Keratinocyte (primary cell): Measurements from ENCODE around the gene FAM13A. TPM values are rescaled to one million over a fixed set of nuclear protein-coding genes. Genes with fewer than 3 reads are reported as not detected.

Experiments used
- DNase-seq: peaks from one replicate; pipeline ENCODE4 v3.0.0-alpha.2; 2011; ENCODE audit warnings: low read depth, missing footprints, low spot score
- FAIRE-seq: peaks from 2 replicates; lab custom pipeline; 2011; peaks lifted over from hg19 to GRCh38; lab: Jason Lieb, UNC
- H2AFZ ChIP-seq: 2 replicates; pipeline ENCODE4 v1.6.0; 2012; ENCODE audit warnings: low read length, control low read depth, inconsistent platforms; ENCODE audit not compliant: control insufficient read depth
- H3K27ac ChIP-seq: 2 replicates; pipeline ENCODE4 v1.5.1; 2011; ENCODE audit warnings: low read length; ENCODE audit not compliant: control insufficient read depth, insufficient read depth
- H3K27me3 ChIP-seq: 3 replicates; pipeline ENCODE4 v1.6.0; 2011; ENCODE audit warnings: low read length; ENCODE audit not compliant: control insufficient read depth, insufficient read depth; ENCODE audit errors: extremely low read depth
- H3K36me3 ChIP-seq, 2 experiments: 2 replicates in 1 of 2; 3 replicates in 1 of 2; pipeline ENCODE4 v1.5.1; 2011; ENCODE audit warnings: low read length in 2 of 2, mild to moderate bottlenecking in 1 of 2; ENCODE audit not compliant: control insufficient read depth in 2 of 2, insufficient read depth in 2 of 2; ENCODE audit errors: extremely low read depth in 1 of 2
- H3K4me1 ChIP-seq: 3 replicates; pipeline ENCODE4 v1.5.1; 2011; ENCODE audit warnings: low read length; ENCODE audit not compliant: control insufficient read depth, insufficient read depth; ENCODE audit errors: extremely low read depth
- H3K4me2 ChIP-seq: 3 replicates; pipeline ENCODE4 v1.6.0; 2011; ENCODE audit warnings: low read depth, low read length; ENCODE audit not compliant: control insufficient read depth, insufficient read depth; ENCODE audit errors: extremely low read depth
- H3K4me3 ChIP-seq, 3 experiments: fragments of 200-600 bp in 1 of 3; sonication (generic) in 1 of 3; 2 replicates in 2 of 3; 3 replicates in 1 of 3; pipeline ENCODE4 v1.5.1; 2011 to 2016; ENCODE audit warnings: low read length in 3 of 3, mild to moderate bottlenecking in 3 of 3, control low read depth in 2 of 3, inconsistent platforms in 1 of 3, low read depth in 1 of 3, mixed read lengths in 1 of 3, mixed run types in 1 of 3, moderate library complexity in 1 of 3; ENCODE audit not compliant: control insufficient read depth in 2 of 3, insufficient read depth in 2 of 3; ENCODE audit errors: extremely low read depth in 1 of 3
- H3K79me2 ChIP-seq: 2 replicates; pipeline ENCODE4 v1.6.0; 2012; ENCODE audit warnings: low read length; ENCODE audit not compliant: control insufficient read depth, insufficient read depth
- H3K9ac ChIP-seq: 3 replicates; pipeline ENCODE4 v1.6.0; 2011; ENCODE audit warnings: low read length; ENCODE audit not compliant: control insufficient read depth, insufficient read depth; ENCODE audit errors: extremely low read depth
- H3K9me1 ChIP-seq: 3 replicates; pipeline ENCODE4 v1.6.0; 2011; ENCODE audit warnings: low read length; ENCODE audit not compliant: control insufficient read depth, insufficient read depth; ENCODE audit errors: extremely low read depth
- H3K9me3 ChIP-seq: 2 replicates; pipeline ENCODE4 v1.5.1; 2012; ENCODE audit warnings: low read depth, low read length; ENCODE audit not compliant: control insufficient read depth
- H4K20me1 ChIP-seq: 3 replicates; pipeline ENCODE4 v1.6.0; 2011; ENCODE audit warnings: low read length; ENCODE audit not compliant: control insufficient read depth, insufficient read depth; ENCODE audit errors: extremely low read depth
- EZH2 ChIP-seq: IDR thresholded peaks from one replicate; pipeline ENCODE4 v1.6.1; 2012; ENCODE audit warnings: inconsistent platforms, mild to moderate bottlenecking, low read length, moderate library complexity
- dilution Hi-C: fragments of 300-500 bp; cut with MboI; formaldehyde crosslinking; loops from one replicate; pipeline ENCODE4 v1.7.0; 2020; ENCODE audit warnings: low sequenced_read_pairs; ENCODE audit not compliant: extremely low pct_ligation_motif_present
- polyA plus RNA-seq, 5 experiments: library from polyadenylated mRNA; depleted of rRNA in 3 of 5; stranded (reverse) in 3 of 5; stranded (forward) in 1 of 5; unstranded in 1 of 5; fragments of >200 nt; gene quantifications; 1 replicate in 1 of 5; 2 replicates in 3 of 5; 3 replicates in 1 of 5; pipeline versions ENCODE4 v1.2.1 to v1.2.3, GENCODE V29; 2011 to 2012; ENCODE audit warnings: missing spikeins in 2 of 5, low read depth in 1 of 5, low replicate concordance in 1 of 5
- TF ChIP-seq, protein P1 (sequence below), 3 experiments: IDR thresholded peaks in 1 of 3; conservative IDR thresholded peaks in 1 of 3; optimal IDR thresholded peaks in 1 of 3; 2 replicates in 2 of 3; 3 replicates in 1 of 3; pipeline versions ENCODE3 to v1.5.1; 2011; ENCODE audit warnings: low read length in 3 of 3, mild to moderate bottlenecking in 3 of 3, moderate library complexity in 2 of 3, control low read depth in 1 of 3, inconsistent platforms in 1 of 3; ENCODE audit not compliant: insufficient read depth in 2 of 3; ENCODE audit errors: extremely low read depth in 1 of 3

FAM13A gene
- polyA plus RNA-seq, 1 donor (not counting 4 experiments of a cell fraction or from before 2014, with no cell fraction given): 6.0 TPM

DNA sequence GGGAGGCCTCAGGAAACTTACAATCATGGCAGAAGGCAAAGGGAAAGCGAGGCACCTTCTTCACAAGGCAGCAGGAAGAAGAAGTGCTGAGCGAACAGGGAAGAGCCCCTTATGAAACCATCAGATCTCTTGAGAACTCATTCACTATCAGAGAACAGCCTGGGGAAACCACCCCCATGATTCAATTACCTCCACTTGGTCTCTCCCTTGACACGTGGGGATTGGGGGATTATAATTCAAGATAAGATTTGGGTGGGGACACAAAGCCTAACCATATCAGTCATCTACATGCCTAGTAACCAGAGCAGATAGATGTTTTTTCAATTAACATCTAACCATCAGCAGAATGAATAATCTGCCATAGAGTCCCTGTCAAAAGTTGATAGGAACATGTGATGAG, 30.4 kb downstream of the FAM13A start:
- no peak overlapping the region for H3K27ac ChIP-seq
- no peak overlapping the region for H2AFZ ChIP-seq
- H3K4me2 ChIP-seq: no peak overlapping the region
- H3K9me1 ChIP-seq: no peaks in the 10 kb centered on the region
- dilution Hi-C loops: no loop called here
- no peaks in the 10 kb centered on the region for H3K27me3 ChIP-seq
- no peak overlapping the region for H3K9ac ChIP-seq
- FAIRE-seq (no peak), DNase-seq (no peak)
- H4K20me1 ChIP-seq: no peaks in the 10 kb centered on the region
- TF ChIP-seq, protein P1, sequence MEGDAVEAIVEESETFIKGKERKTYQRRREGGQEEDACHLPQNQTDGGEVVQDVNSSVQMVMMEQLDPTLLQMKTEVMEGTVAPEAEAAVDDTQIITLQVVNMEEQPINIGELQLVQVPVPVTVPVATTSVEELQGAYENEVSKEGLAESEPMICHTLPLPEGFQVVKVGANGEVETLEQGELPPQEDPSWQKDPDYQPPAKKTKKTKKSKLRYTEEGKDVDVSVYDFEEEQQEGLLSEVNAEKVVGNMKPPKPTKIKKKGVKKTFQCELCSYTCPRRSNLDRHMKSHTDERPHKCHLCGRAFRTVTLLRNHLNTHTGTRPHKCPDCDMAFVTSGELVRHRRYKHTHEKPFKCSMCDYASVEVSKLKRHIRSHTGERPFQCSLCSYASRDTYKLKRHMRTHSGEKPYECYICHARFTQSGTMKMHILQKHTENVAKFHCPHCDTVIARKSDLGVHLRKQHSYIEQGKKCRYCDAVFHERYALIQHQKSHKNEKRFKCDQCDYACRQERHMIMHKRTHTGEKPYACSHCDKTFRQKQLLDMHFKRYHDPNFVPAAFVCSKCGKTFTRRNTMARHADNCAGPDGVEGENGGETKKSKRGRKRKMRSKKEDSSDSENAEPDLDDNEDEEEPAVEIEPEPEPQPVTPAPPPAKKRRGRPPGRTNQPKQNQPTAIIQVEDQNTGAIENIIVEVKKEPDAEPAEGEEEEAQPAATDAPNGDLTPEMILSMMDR (optimal IDR thresholded peaks at IDR 0.05 in 1 of 3, IDR thresholded peaks at IDR 0.05 in 1 of 3, conservative IDR thresholded peaks at IDR 0.05 in 1 of 3; ENCODE audit: extremely low read depth in 1 of 3, insufficient read depth in 2 of 3, low read length in 3 of 3): no peak
- TF ChIP-seq EZH2: no peak
- no peak overlapping the region for H3K4me3 ChIP-seq
- H3K79me2 ChIP-seq: no peaks in the 10 kb centered on the region
- no peaks in the 10 kb centered on the region for H3K36me3 ChIP-seq
- no peaks in the 10 kb centered on the region for H3K4me1 ChIP-seq
- no peaks in the 10 kb centered on the region for H3K9me3 ChIP-seq

DNA sequence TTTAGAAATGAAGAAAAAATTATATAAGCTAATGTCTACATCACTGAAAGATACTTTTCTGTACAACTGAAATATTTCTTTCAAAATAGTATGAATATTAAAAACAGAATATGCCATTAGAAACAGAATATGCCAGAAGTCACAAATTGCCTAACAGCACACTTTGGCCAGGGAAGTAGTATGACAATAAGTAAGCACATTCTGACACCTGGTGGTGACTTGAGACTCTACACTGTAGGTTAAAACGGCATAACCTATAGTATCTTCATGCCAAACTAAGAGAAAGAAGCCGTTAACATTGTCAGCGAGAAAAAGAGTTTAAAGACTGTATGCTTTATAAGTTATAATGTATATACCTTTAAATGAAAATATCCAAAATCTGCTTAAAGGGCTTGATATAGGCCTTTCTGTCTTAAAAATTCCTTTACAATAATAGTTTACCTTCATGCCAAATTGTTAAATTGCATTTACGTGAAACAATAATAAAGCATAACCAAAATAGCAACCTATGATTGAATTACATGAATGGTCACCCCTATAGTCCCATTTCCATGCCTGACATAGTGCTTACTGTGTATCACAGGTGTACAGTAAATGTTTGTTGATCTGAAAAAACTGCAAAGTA, 32.8 kb downstream of the FAM13A start:
- FAIRE-seq: peak; percentile 81
- TF ChIP-seq, protein P1 (optimal IDR thresholded peaks at IDR 0.05 in 1 of 3, IDR thresholded peaks at IDR 0.05 in 1 of 3, conservative IDR thresholded peaks at IDR 0.05 in 1 of 3; ENCODE audit: extremely low read depth in 1 of 3, insufficient read depth in 2 of 3, low read length in 3 of 3): peak; percentile 58 to 70 (median 68)
- TF ChIP-seq EZH2: no peak
- H3K79me2 ChIP-seq: no peaks in the 10 kb centered on the region
- H3K36me3 ChIP-seq: no peaks in the 10 kb centered on the region
- no peak overlapping the region for H3K4me3 ChIP-seq
- no peaks in the 10 kb centered on the region for H3K4me1 ChIP-seq
- no peak overlapping the region for H3K27ac ChIP-seq
- peak; percentile 28 for DNase-seq
- H4K20me1 ChIP-seq: no peaks in the 10 kb centered on the region
- H3K9me1 ChIP-seq: no peaks in the 10 kb centered on the region
- no peak overlapping the region for H3K4me2 ChIP-seq
- no peaks in the 10 kb centered on the region for H3K27me3 ChIP-seq
- H2AFZ ChIP-seq: no peak overlapping the region
- dilution Hi-C loops: no loop called here
- H3K9me3 ChIP-seq: no peaks in the 10 kb centered on the region
- H3K9ac ChIP-seq: no peak overlapping the region
